ENCODE results near the gene MED8. TPM values are rescaled to one million over a fixed set of nuclear protein-coding genes. Genes with fewer than 3 reads are reported as not detected.

The MED8 gene
- polyA plus RNA-seq, 2 of the 4 experiments (the other 2 are of a cell fraction) = 21.8 to 33.9 TPM

DNA sequence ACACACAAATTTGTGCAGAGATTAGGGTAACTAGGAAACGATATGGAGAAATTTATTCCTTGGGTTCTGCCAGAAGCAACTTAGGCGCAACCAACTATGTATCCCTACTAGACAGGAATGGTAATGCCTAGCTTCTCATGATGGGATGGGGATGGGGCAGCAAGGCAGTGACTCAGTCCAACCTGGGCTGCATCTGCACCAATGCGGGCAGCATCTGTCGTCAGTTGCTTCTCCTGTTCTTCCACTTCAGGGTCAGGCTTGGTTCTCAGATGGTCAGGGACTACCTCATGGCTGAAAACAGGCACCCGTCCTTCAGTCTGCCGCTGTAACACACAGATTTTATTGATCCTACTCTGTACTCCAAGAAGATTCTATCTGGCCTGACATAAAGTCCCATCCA is 2.9 kb downstream of the MED8 start:
- H3K4me2 ChIP-seq = no peak overlapping the region
- no peak for TF ChIP-seq RFX5 (IDR thresholded peaks at IDR 0.05)
- no peak for TF ChIP-seq RAD21 (conservative IDR thresholded peaks at IDR 0.05 in 1 of 2, IDR thresholded peaks at IDR 0.05 in 1 of 2)
- TF ChIP-seq, protein P1, sequence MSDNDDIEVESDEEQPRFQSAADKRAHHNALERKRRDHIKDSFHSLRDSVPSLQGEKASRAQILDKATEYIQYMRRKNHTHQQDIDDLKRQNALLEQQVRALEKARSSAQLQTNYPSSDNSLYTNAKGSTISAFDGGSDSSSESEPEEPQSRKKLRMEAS (IDR thresholded peaks at IDR 0.05) = no peak
- TF ChIP-seq MYC (IDR thresholded peaks at IDR 0.05; ENCODE audit: borderline replicate concordance, low read length) = no peak
- no peak for TF ChIP-seq HDAC2 (IDR thresholded peaks at IDR 0.05)
- TF ChIP-seq, protein P2, sequence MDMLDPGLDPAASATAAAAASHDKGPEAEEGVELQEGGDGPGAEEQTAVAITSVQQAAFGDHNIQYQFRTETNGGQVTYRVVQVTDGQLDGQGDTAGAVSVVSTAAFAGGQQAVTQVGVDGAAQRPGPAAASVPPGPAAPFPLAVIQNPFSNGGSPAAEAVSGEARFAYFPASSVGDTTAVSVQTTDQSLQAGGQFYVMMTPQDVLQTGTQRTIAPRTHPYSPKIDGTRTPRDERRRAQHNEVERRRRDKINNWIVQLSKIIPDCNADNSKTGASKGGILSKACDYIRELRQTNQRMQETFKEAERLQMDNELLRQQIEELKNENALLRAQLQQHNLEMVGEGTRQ (IDR thresholded peaks at IDR 0.05) = no peak
- no peak for TF ChIP-seq CBX2 (IDR thresholded peaks at IDR 0.05; ENCODE audit: borderline replicate concordance, low read depth)
- no peak for TF ChIP-seq NFE2L2 (conservative IDR thresholded peaks at IDR 0.05; ENCODE audit: low read length)
- TF ChIP-seq SREBF2 (IDR thresholded peaks at IDR 0.05) = no peak
- TF ChIP-seq, protein P3, sequence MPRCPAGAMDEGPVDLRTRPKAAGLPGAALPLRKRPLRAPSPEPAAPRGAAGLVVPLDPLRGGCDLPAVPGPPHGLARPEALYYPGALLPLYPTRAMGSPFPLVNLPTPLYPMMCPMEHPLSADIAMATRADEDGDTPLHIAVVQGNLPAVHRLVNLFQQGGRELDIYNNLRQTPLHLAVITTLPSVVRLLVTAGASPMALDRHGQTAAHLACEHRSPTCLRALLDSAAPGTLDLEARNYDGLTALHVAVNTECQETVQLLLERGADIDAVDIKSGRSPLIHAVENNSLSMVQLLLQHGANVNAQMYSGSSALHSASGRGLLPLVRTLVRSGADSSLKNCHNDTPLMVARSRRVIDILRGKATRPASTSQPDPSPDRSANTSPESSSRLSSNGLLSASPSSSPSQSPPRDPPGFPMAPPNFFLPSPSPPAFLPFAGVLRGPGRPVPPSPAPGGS (IDR thresholded peaks at IDR 0.05) = no peak
- no peak for TF ChIP-seq EP300 (IDR thresholded peaks at IDR 0.05)
- TF ChIP-seq EHF (CRISPR knock-in tag; IDR thresholded peaks at IDR 0.05) = no peak
- no peak for TF ChIP-seq NPAS2 (CRISPR knock-in tag; IDR thresholded peaks at IDR 0.05; ENCODE audit: borderline replicate concordance)
- TF ChIP-seq ZNF302 (CRISPR knock-in tag; IDR thresholded peaks at IDR 0.05) = no peak
- TF ChIP-seq CBX8 (IDR thresholded peaks at IDR 0.05) = no peak
- TF ChIP-seq GATA3 (IDR thresholded peaks at IDR 0.05; ENCODE audit: borderline replicate concordance) = no peak
- TF ChIP-seq TFCP2L1 (CRISPR knock-in tag; IDR thresholded peaks at IDR 0.05) = no peak
- no peak for TF ChIP-seq POLR2A (IDR thresholded peaks at IDR 0.05; ENCODE audit: low read length)
- WGBS (ENCODE audit: missing lambda C conversion rate) = 90% methylated on average over 6 of the region's 6 CpGs
- FAIRE-seq (no peak), ATAC-seq (no peak), DNase-seq (ENCODE audit: low read depth in 1 of 2, low spot score in 1 of 2) (no peak)
- no peak overlapping the region for H3K27ac ChIP-seq
- peaks cover 22% of the 10 kb centered on the region; the same call in 2 of the 3 replicates for H3K4me1 ChIP-seq
- POLR2A ChIA-PET = no interaction called here
- CTCF ChIA-PET = interaction anchor here (1.2 kb wide), 1 partner anchor 9 kb away, joined by 4 read pairs; no protein-coding TSS in a partner anchor
- no peak overlapping the region for H3K4me3 ChIP-seq
- H3K9me3 ChIP-seq = no peaks in the 10 kb centered on the region

DNA sequence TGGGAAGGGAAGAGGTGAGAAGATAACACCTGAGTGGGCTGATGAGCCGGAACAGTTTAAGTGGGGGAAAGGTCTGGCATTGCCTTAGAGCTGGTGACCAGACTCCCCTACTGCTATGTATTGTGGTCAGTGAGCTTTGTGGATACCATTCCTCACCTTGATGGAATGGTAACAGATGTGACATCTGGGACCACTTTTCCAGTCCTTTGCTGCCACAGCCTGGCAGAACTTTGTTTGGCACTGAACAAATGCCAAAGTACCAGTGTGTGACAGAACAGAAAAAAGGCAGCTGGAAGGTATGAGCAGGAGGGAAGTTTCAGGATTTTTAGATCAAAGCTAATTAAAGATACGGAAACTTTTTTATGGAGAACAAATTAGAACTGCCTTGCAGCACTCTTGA is 6.2 kb downstream of the MED8 start:
- ATAC-seq (peak; percentile 42 to 51; a peak in 2 of 6 replicates), DNase-seq (ENCODE audit: low read depth in 1 of 2, low spot score in 1 of 2) (no peak), FAIRE-seq (no peak)
- CTCF ChIA-PET = interaction anchor here (1.2 to 3.1 kb wide), 8 partner anchors 10 to 158 kb away, joined by 3 to 16 read pairs (median 6); partner anchors contain the start of gene CDC20
- TF ChIP-seq HOXB13 (CRISPR knock-in tag; IDR thresholded peaks at IDR 0.05; ENCODE audit: low read depth) = no peak
- no peak for TF ChIP-seq NR3C1 (IDR thresholded peaks at IDR 0.05)
- no peak for TF ChIP-seq HEYL (CRISPR knock-in tag; IDR thresholded peaks at IDR 0.05)
- TF ChIP-seq POLR2A (IDR thresholded peaks at IDR 0.05; ENCODE audit: low read length) = no peak
- TF ChIP-seq SMC3 (IDR thresholded peaks at IDR 0.05) = peak; percentile 33; the same call in 2 of the 3 replicates
- no peak for TF ChIP-seq CBX2 (IDR thresholded peaks at IDR 0.05; ENCODE audit: borderline replicate concordance, low read depth)
- TF ChIP-seq, protein P2 (IDR thresholded peaks at IDR 0.05) = no peak
- no peak for TF ChIP-seq MAFK (IDR thresholded peaks at IDR 0.05; ENCODE audit: partially characterized antibody)
- no peak for TF ChIP-seq TP53 (CRISPR knock-in tag; IDR thresholded peaks at IDR 0.05)
- no peak for TF ChIP-seq CEBPB (IDR thresholded peaks at IDR 0.05)
- TF ChIP-seq RAD21 (conservative IDR thresholded peaks at IDR 0.05 in 1 of 2, IDR thresholded peaks at IDR 0.05 in 1 of 2) = peak; percentile 52 to 54; a peak in 4 of 5 replicates
- no peak for TF ChIP-seq BHLHE40 (IDR thresholded peaks at IDR 0.05; ENCODE audit: low read depth, low read length)
- TF ChIP-seq NPAS2 (CRISPR knock-in tag; IDR thresholded peaks at IDR 0.05; ENCODE audit: borderline replicate concordance) = no peak
- TF ChIP-seq NFE2L2 (conservative IDR thresholded peaks at IDR 0.05; ENCODE audit: low read length) = no peak
- TF ChIP-seq TFCP2L1 (CRISPR knock-in tag; IDR thresholded peaks at IDR 0.05) = no peak
- TF ChIP-seq, protein P4, sequence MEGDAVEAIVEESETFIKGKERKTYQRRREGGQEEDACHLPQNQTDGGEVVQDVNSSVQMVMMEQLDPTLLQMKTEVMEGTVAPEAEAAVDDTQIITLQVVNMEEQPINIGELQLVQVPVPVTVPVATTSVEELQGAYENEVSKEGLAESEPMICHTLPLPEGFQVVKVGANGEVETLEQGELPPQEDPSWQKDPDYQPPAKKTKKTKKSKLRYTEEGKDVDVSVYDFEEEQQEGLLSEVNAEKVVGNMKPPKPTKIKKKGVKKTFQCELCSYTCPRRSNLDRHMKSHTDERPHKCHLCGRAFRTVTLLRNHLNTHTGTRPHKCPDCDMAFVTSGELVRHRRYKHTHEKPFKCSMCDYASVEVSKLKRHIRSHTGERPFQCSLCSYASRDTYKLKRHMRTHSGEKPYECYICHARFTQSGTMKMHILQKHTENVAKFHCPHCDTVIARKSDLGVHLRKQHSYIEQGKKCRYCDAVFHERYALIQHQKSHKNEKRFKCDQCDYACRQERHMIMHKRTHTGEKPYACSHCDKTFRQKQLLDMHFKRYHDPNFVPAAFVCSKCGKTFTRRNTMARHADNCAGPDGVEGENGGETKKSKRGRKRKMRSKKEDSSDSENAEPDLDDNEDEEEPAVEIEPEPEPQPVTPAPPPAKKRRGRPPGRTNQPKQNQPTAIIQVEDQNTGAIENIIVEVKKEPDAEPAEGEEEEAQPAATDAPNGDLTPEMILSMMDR (IDR thresholded peaks at IDR 0.05) = peak; percentile 17; the same call in 1 of the 3 replicates
- TF ChIP-seq EHMT2 (IDR thresholded peaks at IDR 0.05; ENCODE audit: low read depth) = no peak
- no peak overlapping the region for H3K27ac ChIP-seq
- no peak overlapping the region for H3K4me3 ChIP-seq
- POLR2A ChIA-PET = interaction anchor here (1.0 to 1.2 kb wide), 2 partner anchors 15 to 35 kb away, joined by 3 to 4 read pairs; no protein-coding TSS in a partner anchor
- 94% methylated on average over 2 of the region's 2 CpGs for WGBS (ENCODE audit: missing lambda C conversion rate)
- no peak overlapping the region for H3K4me2 ChIP-seq
- H3K4me1 ChIP-seq = peaks cover 9% of the 10 kb centered on the region; the same call in 2 of the 3 replicates
- no peaks in the 10 kb centered on the region for H3K9me3 ChIP-seq
